Endothelial cell (in vitro differentiated cells): ENCODE data around the gene CHST8. TPM values are rescaled to one million over a fixed set of nuclear protein-coding genes. Genes with fewer than 3 reads are reported as not detected.

ENCODE experiments used
- DNase-seq: peaks from one replicate; pipeline ENCODE4 v3.0.0; 2021; ENCODE audit warnings: low spot score
- H3K27ac Mint-ChIP-seq: one replicate; pipeline ENCODE4 v1.8.0; 2021; ENCODE audit warnings: mixed read lengths, inconsistent platforms; ENCODE audit not compliant: unreplicated experiment
- H3K27me3 Mint-ChIP-seq: one replicate; pipeline ENCODE4 v1.8.0; 2021; ENCODE audit warnings: mild to moderate bottlenecking, moderate library complexity, mixed read lengths, inconsistent platforms; ENCODE audit not compliant: unreplicated experiment
- H3K36me3 Mint-ChIP-seq: one replicate; pipeline ENCODE4 v1.8.0; 2021; ENCODE audit warnings: mild to moderate bottlenecking, low read depth, mixed read lengths, inconsistent platforms; ENCODE audit not compliant: unreplicated experiment
- H3K4me1 Mint-ChIP-seq: one replicate; pipeline ENCODE4 v1.8.0; 2021; ENCODE audit warnings: mild to moderate bottlenecking, mixed read lengths, inconsistent platforms; ENCODE audit not compliant: unreplicated experiment
- H3K4me3 Mint-ChIP-seq: one replicate; pipeline ENCODE4 v1.8.0; 2021; ENCODE audit warnings: mild to moderate bottlenecking, mixed read lengths, inconsistent platforms; ENCODE audit not compliant: unreplicated experiment
- H3K9me3 Mint-ChIP-seq: one replicate; pipeline ENCODE4 v1.8.0; 2021; ENCODE audit warnings: mixed read lengths, inconsistent platforms; ENCODE audit not compliant: unreplicated experiment
- total RNA-seq: library from RNA; stranded (reverse); fragmentation: NEBNext Ultra II Directional; extraction: Animal tissue kit (Norgen Biotek cat#: 25700); gene quantifications from one replicate; pipeline ENCODE4 v1.2.1, GENCODE V29; 2021; ENCODE audit not compliant: unreplicated experiment
- TF ChIP-seq, protein P1 (sequence below): fragments of 200-600 bp; sonication (generic); IDR thresholded peaks from one replicate; pipeline ENCODE4 v1.5.0; 2021; ENCODE audit warnings: antibody characterized with exemption; ENCODE audit not compliant: unreplicated experiment

The CHST8 gene
- total RNA-seq, 1 donor from 2014 or later = 0.54 TPM

DNA sequence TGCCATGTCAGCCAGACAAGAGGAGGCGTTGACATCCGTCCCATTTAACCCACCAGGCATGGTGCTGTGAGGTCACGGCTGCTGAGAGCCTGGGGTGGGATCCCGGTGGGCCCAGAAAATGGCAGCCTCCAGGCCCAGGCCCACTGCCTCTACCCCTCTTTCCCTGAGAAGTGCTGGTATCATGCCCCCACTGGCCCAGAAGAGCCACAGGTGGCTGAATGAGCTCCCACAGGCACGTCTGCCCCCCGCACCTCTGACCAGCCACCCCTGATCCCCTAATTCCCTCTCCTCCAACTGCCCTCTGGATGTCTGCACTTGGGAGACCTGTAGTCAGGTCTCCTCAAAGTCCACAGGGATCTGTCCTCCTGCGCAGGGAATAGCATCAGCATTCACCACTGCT is 137.6 kb downstream of the CHST8 start:
- Mint-ChIP-seq H3K4me1 (no peaks in the 10 kb centered on the region), H3K27me3 (peaks cover 8% of the 10 kb centered on the region), H3K9me3 (no peaks in the 10 kb centered on the region), H3K36me3 (no peaks in the 10 kb centered on the region), H3K4me3 (no peak overlapping the region), H3K27ac (no peak overlapping the region)
- DNase-seq = no peak
- TF ChIP-seq, protein P1, sequence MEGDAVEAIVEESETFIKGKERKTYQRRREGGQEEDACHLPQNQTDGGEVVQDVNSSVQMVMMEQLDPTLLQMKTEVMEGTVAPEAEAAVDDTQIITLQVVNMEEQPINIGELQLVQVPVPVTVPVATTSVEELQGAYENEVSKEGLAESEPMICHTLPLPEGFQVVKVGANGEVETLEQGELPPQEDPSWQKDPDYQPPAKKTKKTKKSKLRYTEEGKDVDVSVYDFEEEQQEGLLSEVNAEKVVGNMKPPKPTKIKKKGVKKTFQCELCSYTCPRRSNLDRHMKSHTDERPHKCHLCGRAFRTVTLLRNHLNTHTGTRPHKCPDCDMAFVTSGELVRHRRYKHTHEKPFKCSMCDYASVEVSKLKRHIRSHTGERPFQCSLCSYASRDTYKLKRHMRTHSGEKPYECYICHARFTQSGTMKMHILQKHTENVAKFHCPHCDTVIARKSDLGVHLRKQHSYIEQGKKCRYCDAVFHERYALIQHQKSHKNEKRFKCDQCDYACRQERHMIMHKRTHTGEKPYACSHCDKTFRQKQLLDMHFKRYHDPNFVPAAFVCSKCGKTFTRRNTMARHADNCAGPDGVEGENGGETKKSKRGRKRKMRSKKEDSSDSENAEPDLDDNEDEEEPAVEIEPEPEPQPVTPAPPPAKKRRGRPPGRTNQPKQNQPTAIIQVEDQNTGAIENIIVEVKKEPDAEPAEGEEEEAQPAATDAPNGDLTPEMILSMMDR = no peak

DNA sequence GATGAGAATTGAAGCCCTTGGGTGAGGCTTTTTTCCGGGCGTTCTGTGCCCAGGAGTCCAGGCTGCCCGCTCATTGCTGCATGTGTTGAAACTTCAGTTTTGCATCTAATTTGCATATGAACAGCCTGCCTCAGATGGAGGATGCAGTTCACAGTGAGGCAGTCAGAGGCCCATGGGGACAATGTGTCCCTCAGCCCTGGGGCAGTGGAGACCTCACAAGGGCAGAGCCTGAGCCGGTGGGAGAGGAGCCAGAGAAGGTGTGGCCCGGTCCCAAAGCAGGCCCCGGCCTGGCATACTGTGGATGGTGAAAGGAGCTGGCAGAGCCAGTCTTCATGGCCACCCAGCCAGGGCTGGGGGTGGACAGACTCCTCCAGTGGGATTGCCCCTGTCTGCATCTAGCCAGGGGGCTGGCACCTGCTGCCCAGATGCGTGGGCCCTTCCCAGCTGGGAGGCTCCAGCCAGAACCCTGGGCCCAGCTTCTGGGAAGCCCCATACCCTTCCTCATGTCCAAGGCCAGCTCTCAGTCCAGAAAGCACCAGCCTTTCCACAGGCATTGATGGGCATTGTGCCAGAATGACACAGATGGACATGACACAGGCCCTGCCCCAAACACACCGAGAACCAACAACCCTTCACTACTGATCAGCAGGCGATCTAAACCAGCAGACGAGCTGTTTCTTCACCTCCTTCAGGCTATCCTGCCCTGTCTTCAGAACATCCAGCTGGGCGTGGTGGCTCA is 142.0 kb downstream of the CHST8 start:
- peaks cover 2% of the 10 kb centered on the region for H3K4me1 Mint-ChIP-seq
- H3K9me3 Mint-ChIP-seq = no peaks in the 10 kb centered on the region
- no peaks in the 10 kb centered on the region for H3K36me3 Mint-ChIP-seq
- TF ChIP-seq, protein P1 = no peak
- no peak for DNase-seq
- no peak overlapping the region for H3K4me3 Mint-ChIP-seq
- H3K27ac Mint-ChIP-seq = no peak overlapping the region
- peaks cover 8% of the 10 kb centered on the region for H3K27me3 Mint-ChIP-seq

DNA sequence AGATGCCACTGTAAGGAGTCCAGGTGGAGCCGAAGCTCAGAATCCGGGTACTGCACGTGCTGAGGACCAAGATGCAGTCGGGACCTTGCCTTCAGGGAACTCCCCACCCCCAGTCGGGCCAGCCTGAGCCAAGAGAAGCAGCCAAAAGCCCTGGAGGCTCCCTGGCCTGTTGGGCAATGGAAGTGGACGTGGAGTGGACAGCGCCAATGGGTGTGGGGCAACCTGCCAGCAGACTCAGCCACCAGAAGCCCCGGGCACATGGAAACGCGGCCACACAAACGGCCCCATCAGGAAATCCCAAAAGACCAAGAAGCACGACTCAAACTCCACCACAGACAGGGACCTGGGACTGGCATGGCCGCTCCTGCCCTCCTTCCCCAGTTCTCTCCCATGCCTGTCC is 144.9 kb downstream of the CHST8 start:
- TF ChIP-seq, protein P1 = no peak
- DNase-seq = no peak
- Mint-ChIP-seq H3K9me3 (no peaks in the 10 kb centered on the region), H3K4me3 (no peak overlapping the region), H3K36me3 (no peaks in the 10 kb centered on the region), H3K27me3 (peaks cover 7% of the 10 kb centered on the region), H3K4me1 (peaks cover 7% of the 10 kb centered on the region), H3K27ac (no peak overlapping the region)

DNA sequence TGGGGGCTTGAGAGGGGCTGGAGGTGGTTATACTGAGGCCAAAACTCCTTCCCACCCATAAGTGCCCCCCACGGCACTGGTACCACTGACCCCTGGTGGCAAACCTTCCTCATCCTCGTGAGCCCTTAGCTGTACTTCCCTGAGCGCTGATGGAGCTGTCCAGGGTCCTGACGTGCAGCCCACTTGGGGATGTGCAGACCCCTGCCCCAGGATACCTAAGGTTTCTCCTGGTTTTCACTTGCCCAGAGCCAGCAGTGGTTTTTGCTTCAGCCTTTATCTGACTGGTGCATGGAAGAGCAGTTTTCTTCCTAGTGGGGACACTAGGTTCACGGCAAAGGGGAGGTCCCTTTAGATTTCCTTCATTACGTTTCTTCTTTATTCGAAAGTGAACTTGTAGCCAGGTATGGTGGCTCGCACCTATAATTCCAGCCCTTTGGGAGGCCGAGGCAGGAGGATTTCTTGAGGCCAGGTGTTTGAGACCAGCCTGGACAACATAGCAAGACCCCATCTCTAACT is 146.2 kb downstream of the CHST8 start:
- TF ChIP-seq, protein P1 = no peak
- no peaks in the 10 kb centered on the region for H3K9me3 Mint-ChIP-seq

DNA sequence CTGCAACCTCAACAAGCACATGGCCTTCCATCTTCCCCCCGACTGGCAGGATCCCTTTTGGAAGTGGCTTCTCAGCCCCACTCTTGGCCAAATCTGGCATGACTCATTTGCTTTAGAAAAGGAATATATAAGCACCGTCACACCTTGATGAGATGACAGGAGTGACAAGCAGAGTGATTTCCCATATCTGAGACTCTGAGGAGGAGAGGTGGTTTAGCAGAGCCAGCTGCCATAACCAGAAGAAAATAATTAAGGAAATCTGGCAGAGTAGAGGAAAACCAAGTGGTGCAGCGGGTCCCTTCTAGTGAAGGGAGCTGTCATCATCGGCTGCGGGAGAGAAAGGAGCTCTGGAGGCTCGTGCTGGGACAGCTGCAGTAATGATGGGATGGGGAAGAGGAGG is 147.5 kb downstream of the CHST8 start:
- Mint-ChIP-seq H3K27ac (no peak overlapping the region), H3K4me3 (no peak overlapping the region), H3K4me1 (peaks cover 7% of the 10 kb centered on the region), H3K27me3 (peaks cover 5% of the 10 kb centered on the region), H3K9me3 (no peaks in the 10 kb centered on the region), H3K36me3 (no peaks in the 10 kb centered on the region)
- TF ChIP-seq, protein P1 = no peak
- no peak for DNase-seq

More for the DNA sequence above, 146.2 kb downstream of the CHST8 start:
- peak; percentile 91 for DNase-seq
- Mint-ChIP-seq H3K4me1 (peaks cover 7% of the 10 kb centered on the region), H3K4me3 (no peak overlapping the region), H3K27ac (no peak overlapping the region), H3K27me3 (peaks cover 5% of the 10 kb centered on the region), H3K36me3 (no peaks in the 10 kb centered on the region)
